A549 (cell line): ENCODE results near the gene FRMD8.
A peak's percentile ranks its signal among the peaks of the same experiment; 100 is the strongest.

Experiments used
- HDAC2 ChIP-seq: fragments of 200-600 bp; sonication (generic); IDR thresholded peaks from 2 replicates; pipeline ENCODE4 v1.6.1; 2016
- KDM1A ChIP-seq: fragments of 200-600 bp; sonication (generic); IDR thresholded peaks from 2 replicates; pipeline ENCODE4 v1.6.1; 2016; ENCODE audit warnings: low read depth, mild to moderate bottlenecking
- MYC ChIP-seq: IDR thresholded peaks from 2 replicates; pipeline ENCODE4 v1.6.1; 2012; ENCODE audit warnings: mild to moderate bottlenecking, inconsistent platforms, low read length, improper control_type of control experiment, borderline replicate concordance
- RNF2 ChIP-seq: fragments of 200-600 bp; sonication (generic); IDR thresholded peaks from 2 replicates; pipeline ENCODE4 v1.6.1; 2016; ENCODE audit warnings: low read depth, mild to moderate bottlenecking, antibody characterized with exemption, moderate library complexity, borderline replicate concordance
- TF ChIP-seq, protein P1 (sequence below): fragments of >200 bp; sonication (Bioruptor Twin); formaldehyde crosslinking; IDR thresholded peaks from 3 replicates; pipeline ENCODE4 v1.5.1; 2016

DNA sequence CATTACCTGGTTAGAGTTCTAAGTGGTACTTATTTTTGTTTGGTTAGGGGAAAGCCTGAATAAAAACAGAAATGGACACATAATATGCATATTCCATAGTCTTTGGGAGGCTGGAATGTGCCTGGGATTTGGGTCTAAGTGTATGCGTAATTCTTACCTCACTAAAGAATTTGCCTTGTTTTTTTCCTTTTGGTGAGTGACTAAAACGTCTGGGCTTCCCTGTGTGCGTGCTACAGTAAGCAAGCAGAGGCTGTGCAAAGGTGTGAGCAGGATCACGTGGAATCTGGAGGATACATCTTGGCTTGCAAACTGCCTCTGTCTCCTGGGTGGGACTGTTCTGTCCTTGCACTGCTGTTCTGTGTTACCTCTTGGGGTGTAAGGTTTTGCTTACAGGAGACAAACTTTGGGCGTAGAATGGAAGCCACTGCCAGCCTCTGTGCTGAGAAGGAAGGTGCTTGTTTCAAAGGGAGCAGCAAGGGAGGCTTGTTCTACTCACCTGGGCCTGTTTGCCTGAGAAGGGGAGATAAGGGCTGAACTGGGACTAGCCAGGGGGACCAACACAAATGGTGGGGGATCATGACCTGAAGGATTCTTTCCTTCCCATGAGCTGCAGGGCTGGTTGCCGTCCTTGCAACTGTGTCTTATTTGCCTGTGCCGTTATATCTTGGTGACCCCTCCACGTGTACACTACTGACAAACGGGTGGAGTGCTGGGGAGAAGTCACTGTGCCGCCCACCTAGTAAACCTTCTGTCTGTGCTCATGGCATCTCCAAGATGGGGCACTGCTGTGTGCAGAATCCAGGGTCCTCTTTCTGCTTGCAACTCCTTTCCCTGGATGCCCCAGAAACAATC is 40.6 kb downstream of the FRMD8 start:
- TF ChIP-seq RNF2 (no peak), HDAC2 (no peak), MYC (peak; percentile 48), KDM1A (no peak)
- TF ChIP-seq, protein P1, sequence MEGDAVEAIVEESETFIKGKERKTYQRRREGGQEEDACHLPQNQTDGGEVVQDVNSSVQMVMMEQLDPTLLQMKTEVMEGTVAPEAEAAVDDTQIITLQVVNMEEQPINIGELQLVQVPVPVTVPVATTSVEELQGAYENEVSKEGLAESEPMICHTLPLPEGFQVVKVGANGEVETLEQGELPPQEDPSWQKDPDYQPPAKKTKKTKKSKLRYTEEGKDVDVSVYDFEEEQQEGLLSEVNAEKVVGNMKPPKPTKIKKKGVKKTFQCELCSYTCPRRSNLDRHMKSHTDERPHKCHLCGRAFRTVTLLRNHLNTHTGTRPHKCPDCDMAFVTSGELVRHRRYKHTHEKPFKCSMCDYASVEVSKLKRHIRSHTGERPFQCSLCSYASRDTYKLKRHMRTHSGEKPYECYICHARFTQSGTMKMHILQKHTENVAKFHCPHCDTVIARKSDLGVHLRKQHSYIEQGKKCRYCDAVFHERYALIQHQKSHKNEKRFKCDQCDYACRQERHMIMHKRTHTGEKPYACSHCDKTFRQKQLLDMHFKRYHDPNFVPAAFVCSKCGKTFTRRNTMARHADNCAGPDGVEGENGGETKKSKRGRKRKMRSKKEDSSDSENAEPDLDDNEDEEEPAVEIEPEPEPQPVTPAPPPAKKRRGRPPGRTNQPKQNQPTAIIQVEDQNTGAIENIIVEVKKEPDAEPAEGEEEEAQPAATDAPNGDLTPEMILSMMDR: no peak
